ENCODE data around the gene CDH26.
"Not testable (repeated sequence)": the region's sequence is repeated elsewhere in the genome, so short reads cannot be mapped to it uniquely, and the experiment has no call there.

CDH26 gene

GRCh38 chr20:60020251-60020650, 62.0 kb downstream of the CDH26 start:
- no peak for DNase-seq

- DNase-seq: no peak
Observed at GRCh38 chr20:60021104-60021503, 62.9 kb downstream of the CDH26 start.

- DNase-seq: no peak
Observed at GRCh38 chr20:60022849-60023248, 64.6 kb downstream of the CDH26 start.

- DNase-seq: no peak
Observed at GRCh38 chr20:60024245-60024644, 66.0 kb downstream of the CDH26 start.

- no peak for DNase-seq
Observed at GRCh38 chr20:60024801-60025200, 66.6 kb downstream of the CDH26 start.

- DNase-seq: no peak
Observed at GRCh38 chr20:60026010-60026409, 67.8 kb downstream of the CDH26 start.

GRCh38 chr20:60030471-60030870, 72.2 kb downstream of the CDH26 start:
- DNase-seq: no peak

- DNase-seq: no peak
Observed at GRCh38 chr20:60031107-60031506, 72.9 kb downstream of the CDH26 start.

GRCh38 chr20:60034231-60035110, 76.2 kb downstream of the CDH26 start:
- DNase-seq: no peak

GRCh38 chr20:60035486-60035885, 77.3 kb downstream of the CDH26 start:
- DNase-seq: no peak

- no peak for DNase-seq
Observed at GRCh38 chr20:60036346-60036745, 78.1 kb downstream of the CDH26 start.

- DNase-seq: peak in 1 of 2 experiments; percentile 32
Observed at GRCh38 chr20:60036746-60037499, 78.7 kb downstream of the CDH26 start.

- no peak for DNase-seq
Observed at GRCh38 chr20:60038400-60039008, 80.3 kb downstream of the CDH26 start.

GRCh38 chr20:60039526-60039925, 81.3 kb downstream of the CDH26 start:
- no peak for DNase-seq

- DNase-seq: no peak
Observed at GRCh38 chr20:60040471-60041162, 82.4 kb downstream of the CDH26 start.

- not testable (repeated sequence) for DNase-seq
Observed at GRCh38 chr20:60041436-60042165, 83.4 kb downstream of the CDH26 start.

GRCh38 chr20:60043435-60043834, 85.2 kb downstream of the CDH26 start:
- DNase-seq: no peak

GRCh38 chr20:60046011-60046413, 87.8 kb downstream of the CDH26 start:
- DNase-seq: no peak

- DNase-seq: no peak
Observed at GRCh38 chr20:60046436-60046835, 88.2 kb downstream of the CDH26 start.

- DNase-seq: no peak
Observed at GRCh38 chr20:60046860-60047259, 88.6 kb downstream of the CDH26 start.

GRCh38 chr20:60048634-60049521, 90.7 kb downstream of the CDH26 start:
- no peak for DNase-seq
